Measurements from ENCODE around the gene SPDYE6.

GRCh38 chr7:102296514-102296913 lies 59.7 kb downstream of the SPDYE6 start:
- TF ChIP-seq CTCF (IDR thresholded peaks at IDR 0.05) (no peak), POLR2A (IDR thresholded peaks at IDR 0.05) (no peak)
